Ishikawa (cell line): ENCODE results near the gene OS9.
A peak's percentile ranks its signal among the peaks of the same experiment; 100 is the strongest.

ENCODE experiments used
- CEBPB ChIP-seq: IDR thresholded peaks from 2 replicates; pipeline ENCODE4 v1.6.1; 2012
- CREB1 ChIP-seq: IDR thresholded peaks from 2 replicates; pipeline ENCODE4 v1.6.1; 2012; ENCODE audit warnings: low read depth
- EGR1 ChIP-seq: IDR thresholded peaks from 2 replicates; pipeline ENCODE4 v1.6.1; 2012
- EP300 ChIP-seq: IDR thresholded peaks from 2 replicates; pipeline ENCODE4 v1.6.1; 2012; ENCODE audit warnings: borderline replicate concordance
- FOXM1 ChIP-seq: IDR thresholded peaks from 2 replicates; pipeline ENCODE4 v1.6.1; 2012; ENCODE audit warnings: low read depth, borderline replicate concordance
- NFIC ChIP-seq: IDR thresholded peaks from 2 replicates; pipeline ENCODE4 v1.6.1; 2012
- RAD21 ChIP-seq: IDR thresholded peaks from 2 replicates; pipeline ENCODE4 v1.6.1; 2012; ENCODE audit warnings: low read depth
- TAF1 ChIP-seq: IDR thresholded peaks from 2 replicates; pipeline ENCODE4 v1.6.1; 2012; ENCODE audit warnings: low read depth, mild to moderate bottlenecking
- TCF12 ChIP-seq: IDR thresholded peaks from 2 replicates; pipeline ENCODE4 v1.6.1; 2012; ENCODE audit warnings: low read depth
- TEAD4 ChIP-seq: IDR thresholded peaks from 2 replicates; pipeline ENCODE4 v1.6.1; 2012
- YY1 ChIP-seq: IDR thresholded peaks from 2 replicates; pipeline ENCODE4 v1.6.1; 2012; ENCODE audit warnings: low read depth
- ZBTB7A ChIP-seq: IDR thresholded peaks from 2 replicates; pipeline ENCODE4 v1.6.1; 2012; ENCODE audit warnings: low read depth
- TF ChIP-seq, protein P1 (sequence below): IDR thresholded peaks from 2 replicates; pipeline ENCODE4 v1.6.1; 2012; ENCODE audit warnings: low read depth, mild to moderate bottlenecking
- TF ChIP-seq, protein P2 (sequence below): IDR thresholded peaks from 2 replicates; pipeline ENCODE4 v1.6.1; 2012
- TF ChIP-seq, protein P3 (sequence below): IDR thresholded peaks from 2 replicates; pipeline ENCODE4 v1.6.1; 2012

Gene OS9

DNA sequence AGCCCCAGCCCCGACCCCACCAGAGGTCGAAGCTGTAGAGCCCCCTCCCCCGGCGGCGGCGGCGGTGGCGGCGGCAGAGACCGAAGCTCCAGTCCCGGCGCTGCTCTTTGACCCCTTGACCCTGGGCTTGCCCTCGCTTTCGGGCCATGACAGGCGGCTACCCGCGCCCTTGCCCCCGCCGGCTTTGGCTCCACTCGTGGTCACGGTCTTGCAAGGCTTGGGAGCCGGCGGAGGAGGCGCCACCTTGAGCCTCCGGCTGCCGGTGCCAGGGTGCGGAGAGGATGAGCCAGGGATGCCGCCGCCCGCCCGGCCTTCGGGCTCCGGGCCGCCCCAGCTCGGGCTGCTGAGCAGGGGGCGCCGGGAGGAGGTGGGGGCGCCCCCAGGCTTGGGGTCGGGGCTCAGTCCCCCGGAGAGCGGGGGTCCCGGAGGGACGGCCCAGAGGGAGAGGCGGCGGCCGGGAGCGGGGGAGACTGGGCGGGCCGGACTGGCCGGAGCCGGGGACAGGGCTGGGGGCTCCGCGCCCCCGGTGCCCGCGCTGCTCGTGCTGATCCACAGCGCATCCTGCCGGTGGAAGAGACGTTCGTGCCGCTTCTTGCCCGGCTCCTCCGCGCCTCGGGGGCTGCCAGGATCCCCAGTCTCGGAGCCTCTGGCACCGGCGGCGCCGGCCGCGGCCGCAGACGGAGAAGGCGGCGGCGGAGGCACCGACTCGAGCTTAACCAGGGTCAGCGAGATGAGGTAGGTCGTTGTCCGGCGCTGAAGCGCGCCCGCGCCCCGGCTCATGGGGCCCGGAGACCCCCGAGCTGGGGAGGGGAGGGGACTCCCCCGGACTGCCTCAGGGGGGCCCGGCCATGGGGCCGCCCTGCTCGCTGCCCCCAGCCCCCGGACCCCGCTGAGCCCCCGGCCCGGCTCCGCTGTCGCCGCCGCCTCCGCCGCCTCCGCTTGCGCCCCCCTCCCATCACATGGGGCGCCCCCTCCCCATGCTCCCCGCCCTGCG is 43.8 kb downstream of the OS9 start:
- peak; percentile 62; the same call in 1 of the 2 replicates for TF ChIP-seq ZBTB7A
- TF ChIP-seq FOXM1, result no peak

DNA sequence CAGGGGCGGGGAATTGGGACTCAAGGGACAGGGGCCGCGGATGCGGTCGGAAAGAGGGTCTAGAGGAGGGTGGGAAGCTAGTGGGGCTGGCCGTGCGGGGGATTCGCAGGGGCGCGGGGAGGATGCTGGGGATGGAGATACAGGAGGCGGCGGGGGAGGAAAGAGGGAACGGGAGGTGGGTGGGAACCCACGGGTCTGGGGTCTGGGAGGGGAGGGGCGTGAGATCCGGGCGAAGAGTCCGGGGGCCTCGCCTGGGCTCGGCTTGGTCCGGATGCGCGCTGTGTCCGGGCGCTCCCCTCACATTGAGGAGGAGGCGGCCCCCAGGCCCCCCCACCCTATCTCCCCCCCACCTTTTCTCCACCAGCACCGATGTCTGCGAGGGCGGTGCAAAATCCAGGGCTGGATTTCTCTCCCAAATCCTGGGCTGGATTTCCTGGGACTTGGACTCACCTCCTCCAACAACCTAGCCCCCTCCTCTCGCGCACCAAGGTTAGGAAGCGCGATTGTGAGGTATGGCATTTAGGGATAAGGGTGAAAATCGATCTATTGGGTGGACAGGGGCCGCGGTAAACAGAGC is 44.8 kb downstream of the OS9 start, which contains the start of gene AGAP2:
Gene AGAP2 (minus strand): TSS at position 82 of the 577 bp plus-strand sequence. CDS start 496 bp downstream, outside the sequence.
- no peak for TF ChIP-seq CREB1
- no peak for TF ChIP-seq CEBPB
- peak; percentile 59 for TF ChIP-seq YY1
- no peak for TF ChIP-seq EP300

DNA sequence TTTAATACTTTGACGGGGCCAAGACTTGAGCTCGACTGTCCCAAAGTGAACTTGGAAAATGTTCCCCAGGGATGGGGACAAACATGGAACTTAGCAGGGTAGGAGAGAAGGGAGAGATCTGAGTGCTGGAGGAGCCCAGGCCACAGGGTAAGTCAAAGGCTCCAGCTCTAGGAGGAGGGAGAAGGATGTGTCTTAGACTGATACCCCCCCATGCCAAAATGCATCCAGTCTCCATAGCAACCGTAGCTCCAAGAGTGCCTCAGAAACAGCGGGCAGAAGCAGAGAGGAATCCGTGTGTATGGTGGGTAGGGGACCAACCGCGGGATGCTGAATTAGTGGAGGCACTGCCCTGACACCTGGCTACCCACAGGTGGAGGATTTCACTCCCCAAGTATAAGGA is 45.5 kb downstream of the OS9 start:
- no peak for TF ChIP-seq CREB1
- TF ChIP-seq ZBTB7A, result no peak
- no peak for TF ChIP-seq FOXM1
- TF ChIP-seq RAD21, result no peak
- no peak for TF ChIP-seq EGR1
- TF ChIP-seq TAF1, result no peak
- no peak for TF ChIP-seq TEAD4
- TF ChIP-seq, protein P1, sequence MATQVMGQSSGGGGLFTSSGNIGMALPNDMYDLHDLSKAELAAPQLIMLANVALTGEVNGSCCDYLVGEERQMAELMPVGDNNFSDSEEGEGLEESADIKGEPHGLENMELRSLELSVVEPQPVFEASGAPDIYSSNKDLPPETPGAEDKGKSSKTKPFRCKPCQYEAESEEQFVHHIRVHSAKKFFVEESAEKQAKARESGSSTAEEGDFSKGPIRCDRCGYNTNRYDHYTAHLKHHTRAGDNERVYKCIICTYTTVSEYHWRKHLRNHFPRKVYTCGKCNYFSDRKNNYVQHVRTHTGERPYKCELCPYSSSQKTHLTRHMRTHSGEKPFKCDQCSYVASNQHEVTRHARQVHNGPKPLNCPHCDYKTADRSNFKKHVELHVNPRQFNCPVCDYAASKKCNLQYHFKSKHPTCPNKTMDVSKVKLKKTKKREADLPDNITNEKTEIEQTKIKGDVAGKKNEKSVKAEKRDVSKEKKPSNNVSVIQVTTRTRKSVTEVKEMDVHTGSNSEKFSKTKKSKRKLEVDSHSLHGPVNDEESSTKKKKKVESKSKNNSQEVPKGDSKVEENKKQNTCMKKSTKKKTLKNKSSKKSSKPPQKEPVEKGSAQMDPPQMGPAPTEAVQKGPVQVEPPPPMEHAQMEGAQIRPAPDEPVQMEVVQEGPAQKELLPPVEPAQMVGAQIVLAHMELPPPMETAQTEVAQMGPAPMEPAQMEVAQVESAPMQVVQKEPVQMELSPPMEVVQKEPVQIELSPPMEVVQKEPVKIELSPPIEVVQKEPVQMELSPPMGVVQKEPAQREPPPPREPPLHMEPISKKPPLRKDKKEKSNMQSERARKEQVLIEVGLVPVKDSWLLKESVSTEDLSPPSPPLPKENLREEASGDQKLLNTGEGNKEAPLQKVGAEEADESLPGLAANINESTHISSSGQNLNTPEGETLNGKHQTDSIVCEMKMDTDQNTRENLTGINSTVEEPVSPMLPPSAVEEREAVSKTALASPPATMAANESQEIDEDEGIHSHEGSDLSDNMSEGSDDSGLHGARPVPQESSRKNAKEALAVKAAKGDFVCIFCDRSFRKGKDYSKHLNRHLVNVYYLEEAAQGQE, result no peak

DNA sequence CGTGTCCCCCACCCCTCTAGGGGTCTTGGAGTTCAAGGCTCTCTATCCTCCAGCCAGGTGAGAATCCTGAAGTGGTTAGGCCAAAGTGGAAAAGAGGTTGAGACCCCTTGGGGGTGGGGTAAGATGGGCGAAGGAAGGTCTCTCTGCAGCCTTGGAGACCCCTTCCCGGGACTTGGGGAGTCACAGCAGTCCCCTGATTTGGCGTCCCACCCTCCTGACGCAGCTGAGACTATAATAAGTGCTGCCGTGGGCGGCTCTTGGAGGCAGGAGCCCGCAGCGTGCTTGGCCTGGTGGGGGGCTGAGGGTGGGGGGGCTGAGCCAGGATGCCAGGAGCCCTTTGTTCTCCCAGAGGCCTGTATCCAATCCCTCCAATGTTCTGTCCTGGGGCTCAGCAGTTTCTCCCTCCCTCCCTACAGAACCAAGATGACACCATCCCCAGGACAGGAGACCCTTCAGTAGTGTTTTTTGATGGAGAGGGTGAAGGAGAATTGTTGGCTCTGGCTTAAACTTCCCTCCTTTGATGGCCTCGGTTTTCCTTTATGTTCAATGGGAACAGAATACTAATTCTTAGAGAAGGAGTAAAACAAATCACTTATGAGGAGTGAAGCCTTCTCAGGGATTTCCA is 46.1 kb downstream of the OS9 start:
- TF ChIP-seq TAF1 (no peak), YY1 (no peak), CREB1 (no peak), RAD21 (no peak), TEAD4 (no peak), TCF12 (no peak), FOXM1 (no peak), EGR1 (no peak), EP300 (no peak), NFIC (no peak)

DNA sequence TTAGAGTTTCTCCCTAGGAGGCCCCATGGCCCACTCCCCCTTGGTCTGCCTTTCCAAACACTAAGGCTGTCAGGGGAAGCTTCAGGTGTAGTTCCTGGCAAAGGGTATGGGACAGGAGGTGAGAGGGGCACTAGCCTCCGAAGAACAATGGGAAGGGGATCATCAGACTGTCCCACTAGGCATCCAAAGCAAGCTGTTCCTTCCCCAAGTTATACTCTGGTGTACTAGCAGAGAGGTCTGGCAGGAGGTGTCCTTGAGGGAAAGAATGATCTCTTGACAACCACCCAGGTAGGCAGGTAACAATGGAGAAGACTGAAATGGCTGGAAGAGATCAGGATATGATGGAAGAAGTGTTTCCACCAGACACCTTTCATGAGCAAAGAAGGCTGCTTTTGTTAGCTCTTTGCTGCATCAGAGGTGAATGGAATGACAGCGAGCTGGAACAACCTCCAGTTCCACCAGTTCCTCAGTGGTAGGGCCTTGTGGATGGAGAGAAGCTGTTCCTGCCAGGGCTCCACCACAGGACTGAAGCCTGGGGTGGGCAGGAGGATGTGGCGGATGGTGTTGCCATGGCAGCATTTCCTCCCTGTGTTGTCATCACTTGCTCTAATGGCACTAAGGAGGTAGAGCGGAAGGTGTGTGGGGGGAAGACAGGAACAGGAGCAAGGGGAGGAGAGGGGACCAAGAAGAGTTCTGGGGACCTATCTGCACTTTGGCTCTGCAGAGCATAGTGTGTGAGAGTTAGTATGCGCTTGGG is 46.9 kb downstream of the OS9 start:
- no peak for TF ChIP-seq TAF1
- no peak for TF ChIP-seq ZBTB7A
- TF ChIP-seq, protein P1, result no peak
- TF ChIP-seq TEAD4, result no peak
- no peak for TF ChIP-seq TCF12
- no peak for TF ChIP-seq RAD21

DNA sequence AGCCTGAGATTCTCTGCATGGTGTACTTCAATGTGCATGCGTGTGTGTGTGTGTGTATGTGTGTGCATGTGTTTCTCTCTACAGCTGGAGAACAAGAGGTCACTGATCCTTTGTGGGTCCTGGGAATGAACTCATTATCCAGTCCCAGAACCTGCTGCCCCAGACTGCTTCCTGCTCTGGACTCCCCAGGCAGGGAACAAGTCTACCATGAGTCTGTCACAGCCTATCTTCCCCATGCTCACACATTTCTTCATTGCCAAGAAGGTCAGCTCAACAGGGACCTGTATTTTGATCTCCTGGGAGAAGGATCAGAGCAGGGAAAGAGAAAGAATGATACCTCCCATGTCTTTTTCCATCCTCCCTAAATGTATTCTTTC is 47.5 kb downstream of the OS9 start:
- TF ChIP-seq, protein P1, result no peak
- TF ChIP-seq TEAD4, result no peak
- no peak for TF ChIP-seq FOXM1
- no peak for TF ChIP-seq NFIC
- TF ChIP-seq, protein P2, sequence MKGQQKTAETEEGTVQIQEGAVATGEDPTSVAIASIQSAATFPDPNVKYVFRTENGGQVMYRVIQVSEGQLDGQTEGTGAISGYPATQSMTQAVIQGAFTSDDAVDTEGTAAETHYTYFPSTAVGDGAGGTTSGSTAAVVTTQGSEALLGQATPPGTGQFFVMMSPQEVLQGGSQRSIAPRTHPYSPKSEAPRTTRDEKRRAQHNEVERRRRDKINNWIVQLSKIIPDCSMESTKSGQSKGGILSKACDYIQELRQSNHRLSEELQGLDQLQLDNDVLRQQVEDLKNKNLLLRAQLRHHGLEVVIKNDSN, result no peak
- TF ChIP-seq CEBPB, result no peak
- no peak for TF ChIP-seq TAF1
- no peak for TF ChIP-seq EP300
- no peak for TF ChIP-seq YY1
- no peak for TF ChIP-seq EGR1
- TF ChIP-seq CREB1, result no peak
- TF ChIP-seq TCF12, result no peak
- no peak for TF ChIP-seq RAD21
- no peak for TF ChIP-seq ZBTB7A
- TF ChIP-seq, protein P3, sequence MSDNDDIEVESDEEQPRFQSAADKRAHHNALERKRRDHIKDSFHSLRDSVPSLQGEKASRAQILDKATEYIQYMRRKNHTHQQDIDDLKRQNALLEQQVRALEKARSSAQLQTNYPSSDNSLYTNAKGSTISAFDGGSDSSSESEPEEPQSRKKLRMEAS, result no peak
